ENCODE measurements around the gene NIPA2. TPM values are rescaled to one million over a fixed set of nuclear protein-coding genes. Genes with fewer than 3 reads are reported as not detected.

NIPA2 gene
- total and polyA plus RNA-seq, 2 donors (not counting 1 experiment from before 2014, with no cell fraction given), result 47.7 to 64.7 TPM

DNA sequence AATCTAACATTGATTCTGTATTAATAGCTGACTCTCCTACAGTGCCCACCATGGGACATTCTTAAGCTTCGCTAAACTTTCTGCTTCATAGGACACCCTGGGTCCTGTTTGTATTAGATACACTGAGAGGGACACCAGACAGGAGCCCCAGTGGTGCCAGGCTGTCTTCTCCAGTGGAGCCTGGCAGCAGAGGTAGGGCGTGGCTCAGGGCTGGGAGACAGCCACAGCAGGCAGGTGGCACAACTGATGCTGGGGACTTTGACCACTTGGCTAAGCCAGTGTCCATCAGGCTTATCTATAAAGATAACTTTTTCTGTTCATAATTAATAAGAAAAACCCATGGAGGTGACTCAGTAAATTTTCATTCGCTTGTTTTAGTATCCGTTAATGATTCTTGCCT is 30.2 kb upstream of the NIPA2 start:
- no peaks in the 10 kb centered on the region for H3K79me2 ChIP-seq (ENCODE audit: control insufficient read depth, insufficient read depth, low read length)
- no peak for TF ChIP-seq EZH2 (IDR thresholded peaks at IDR 0.05; ENCODE audit: low read length, missing control alignments)
- TF ChIP-seq, protein P1, sequence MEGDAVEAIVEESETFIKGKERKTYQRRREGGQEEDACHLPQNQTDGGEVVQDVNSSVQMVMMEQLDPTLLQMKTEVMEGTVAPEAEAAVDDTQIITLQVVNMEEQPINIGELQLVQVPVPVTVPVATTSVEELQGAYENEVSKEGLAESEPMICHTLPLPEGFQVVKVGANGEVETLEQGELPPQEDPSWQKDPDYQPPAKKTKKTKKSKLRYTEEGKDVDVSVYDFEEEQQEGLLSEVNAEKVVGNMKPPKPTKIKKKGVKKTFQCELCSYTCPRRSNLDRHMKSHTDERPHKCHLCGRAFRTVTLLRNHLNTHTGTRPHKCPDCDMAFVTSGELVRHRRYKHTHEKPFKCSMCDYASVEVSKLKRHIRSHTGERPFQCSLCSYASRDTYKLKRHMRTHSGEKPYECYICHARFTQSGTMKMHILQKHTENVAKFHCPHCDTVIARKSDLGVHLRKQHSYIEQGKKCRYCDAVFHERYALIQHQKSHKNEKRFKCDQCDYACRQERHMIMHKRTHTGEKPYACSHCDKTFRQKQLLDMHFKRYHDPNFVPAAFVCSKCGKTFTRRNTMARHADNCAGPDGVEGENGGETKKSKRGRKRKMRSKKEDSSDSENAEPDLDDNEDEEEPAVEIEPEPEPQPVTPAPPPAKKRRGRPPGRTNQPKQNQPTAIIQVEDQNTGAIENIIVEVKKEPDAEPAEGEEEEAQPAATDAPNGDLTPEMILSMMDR (conservative IDR thresholded peaks at IDR 0.05 in 1 of 2, IDR thresholded peaks at IDR 0.05 in 1 of 2; ENCODE audit: low read depth in 1 of 2, low read length in 2 of 2), result no peak
- no peak for DNase-seq (ENCODE audit: low read depth in 2 of 2)
- H4K20me1 ChIP-seq (ENCODE audit: control insufficient read depth, extremely low read depth, insufficient read depth, low read length), result no peaks in the 10 kb centered on the region
- H3K4me3 ChIP-seq (replicated peaks in 1 of 4; ENCODE audit: control extremely low read depth in 1 of 4, insufficient read depth in 1 of 4, low read depth in 3 of 4, low read length in 4 of 4), result no peak overlapping the region
- H3K9ac ChIP-seq (ENCODE audit: insufficient read depth, low read length), result no peak overlapping the region
- H3K27me3 ChIP-seq (ENCODE audit: control insufficient read depth, insufficient read depth, low read length), result no peaks in the 10 kb centered on the region
- H3K9me3 ChIP-seq (ENCODE audit: control insufficient read depth, insufficient read depth, low read depth, low read length), result no peaks in the 10 kb centered on the region
- no peaks in the 10 kb centered on the region for H3K36me3 ChIP-seq (ENCODE audit: control insufficient read depth, insufficient read depth, low read length)
- no peak overlapping the region for H2AFZ ChIP-seq (ENCODE audit: low read length)
- H3K27ac ChIP-seq (ENCODE audit: insufficient read depth, low read length), result no peak overlapping the region
- no peak overlapping the region for H3K4me2 ChIP-seq (ENCODE audit: extremely low read depth, insufficient read depth, low read length)
- H3K4me1 ChIP-seq (ENCODE audit: control insufficient read depth, extremely low read depth, insufficient read depth, low read length), result no peaks in the 10 kb centered on the region

- Histone ChIP-seq H3K9ac (ENCODE audit: insufficient read depth, low read length) (no peak overlapping the region), H3K4me3 (replicated peaks in 1 of 4; ENCODE audit: control extremely low read depth in 1 of 4, insufficient read depth in 1 of 4, low read depth in 3 of 4, low read length in 4 of 4) (no peak overlapping the region), H3K27me3 (ENCODE audit: control insufficient read depth, insufficient read depth, low read length) (no peaks in the 10 kb centered on the region), H3K36me3 (ENCODE audit: control insufficient read depth, insufficient read depth, low read length) (no peaks in the 10 kb centered on the region), H3K9me3 (ENCODE audit: control insufficient read depth, insufficient read depth, low read depth, low read length) (no peaks in the 10 kb centered on the region), H3K4me2 (ENCODE audit: extremely low read depth, insufficient read depth, low read length) (no peak overlapping the region), H3K27ac (ENCODE audit: insufficient read depth, low read length) (no peak overlapping the region), H2AFZ (ENCODE audit: low read length) (no peak overlapping the region), H3K4me1 (ENCODE audit: control insufficient read depth, extremely low read depth, insufficient read depth, low read length) (no peaks in the 10 kb centered on the region), H3K79me2 (ENCODE audit: control insufficient read depth, insufficient read depth, low read length) (no peaks in the 10 kb centered on the region), H4K20me1 (ENCODE audit: control insufficient read depth, extremely low read depth, insufficient read depth, low read length) (no peaks in the 10 kb centered on the region)
- DNase-seq (ENCODE audit: low read depth in 2 of 2), result peak in 1 of 2 donors; percentile 68
- no peak for TF ChIP-seq EZH2 (IDR thresholded peaks at IDR 0.05; ENCODE audit: low read length, missing control alignments)
- TF ChIP-seq, protein P1 (conservative IDR thresholded peaks at IDR 0.05 in 1 of 2, IDR thresholded peaks at IDR 0.05 in 1 of 2; ENCODE audit: low read depth in 1 of 2, low read length in 2 of 2), result no peak
Observed at GRCh38 chr15:22808761-22809280, 29.6 kb upstream of the NIPA2 start.

DNA sequence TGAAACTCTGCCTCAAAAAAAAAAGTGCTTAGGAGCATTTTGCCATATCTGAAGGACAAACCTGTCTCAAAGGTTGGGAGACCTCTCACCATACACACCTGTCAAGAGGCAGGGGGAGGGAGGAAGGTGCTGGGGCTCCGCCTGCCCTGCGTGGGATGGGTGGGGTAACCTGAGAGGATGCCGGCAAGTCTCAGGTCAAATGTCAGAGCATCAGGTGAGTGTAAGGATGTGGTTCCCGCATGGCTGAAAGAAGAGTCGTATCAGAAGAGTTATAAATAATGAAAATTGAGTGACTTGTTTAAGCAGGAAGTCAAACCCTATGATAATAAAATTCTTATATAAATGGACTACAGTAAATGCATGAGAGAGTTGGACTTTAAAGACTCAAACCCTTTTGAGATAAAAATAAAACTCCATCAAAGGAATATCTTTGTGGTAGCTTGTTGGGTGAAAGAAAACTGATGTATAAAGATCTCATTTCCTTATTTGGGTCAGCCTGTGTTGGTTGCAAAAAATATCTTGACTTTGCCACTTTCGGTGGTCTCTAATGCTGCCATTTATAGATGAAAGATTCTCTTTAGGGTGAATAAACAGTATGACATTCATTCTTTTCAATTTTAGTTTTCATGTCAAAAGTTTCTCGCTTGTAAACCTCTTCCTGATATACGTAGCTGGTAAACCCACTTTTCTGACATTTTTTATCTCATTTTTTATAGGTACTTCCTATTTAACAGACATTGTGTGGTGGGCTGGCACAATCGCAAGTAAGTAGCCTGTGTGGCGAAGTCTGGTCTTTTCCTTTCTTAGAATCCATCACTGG is 28.2 kb upstream of the NIPA2 start:
- H3K27me3 ChIP-seq (ENCODE audit: control insufficient read depth, insufficient read depth, low read length), result no peaks in the 10 kb centered on the region
- H3K4me1 ChIP-seq (ENCODE audit: control insufficient read depth, extremely low read depth, insufficient read depth, low read length), result no peaks in the 10 kb centered on the region
- no peaks in the 10 kb centered on the region for H3K79me2 ChIP-seq (ENCODE audit: control insufficient read depth, insufficient read depth, low read length)
- H2AFZ ChIP-seq (ENCODE audit: low read length), result no peak overlapping the region
- H3K27ac ChIP-seq (ENCODE audit: insufficient read depth, low read length), result no peak overlapping the region
- H3K4me3 ChIP-seq (replicated peaks in 1 of 4; ENCODE audit: control extremely low read depth in 1 of 4, insufficient read depth in 1 of 4, low read depth in 3 of 4, low read length in 4 of 4), result no peak overlapping the region
- H4K20me1 ChIP-seq (ENCODE audit: control insufficient read depth, extremely low read depth, insufficient read depth, low read length), result no peaks in the 10 kb centered on the region
- no peaks in the 10 kb centered on the region for H3K36me3 ChIP-seq (ENCODE audit: control insufficient read depth, insufficient read depth, low read length)
- no peak overlapping the region for H3K9ac ChIP-seq (ENCODE audit: insufficient read depth, low read length)
- no peaks in the 10 kb centered on the region for H3K9me3 ChIP-seq (ENCODE audit: control insufficient read depth, insufficient read depth, low read depth, low read length)
- no peak for DNase-seq (ENCODE audit: low read depth in 2 of 2)
- no peak overlapping the region for H3K4me2 ChIP-seq (ENCODE audit: extremely low read depth, insufficient read depth, low read length)
- no peak for TF ChIP-seq EZH2 (IDR thresholded peaks at IDR 0.05; ENCODE audit: low read length, missing control alignments)
- TF ChIP-seq, protein P1 (conservative IDR thresholded peaks at IDR 0.05 in 1 of 2, IDR thresholded peaks at IDR 0.05 in 1 of 2; ENCODE audit: low read depth in 1 of 2, low read length in 2 of 2), result no peak
